HG02970 (cell line): ENCODE data around the gene ATP2A3.

Experiments used
- ATAC-seq: cut with Tn5 transposase; IDR thresholded peaks from one replicate; pipeline ENCODE4 v1.9.1; 2021; ENCODE audit warnings: mild to moderate bottlenecking, moderate library complexity, moderate number of reproducible peaks; ENCODE audit not compliant: unreplicated experiment, low FRiP score

Gene ATP2A3

GRCh38 chr17:3915995-3916696 lies 48.1 kb downstream of the ATP2A3 start, which contains the start of gene P2RX1:
P2RX1 (minus strand) TSS chr17:3916465; CDS start chr17:3916225, 240 bp downstream.
- ATAC-seq: no peak

- ATAC-seq: no peak
Measured at GRCh38 chr17:3915581-3915994, 48.6 kb downstream of the ATP2A3 start.

- ATAC-seq: peak; percentile 40
Measured at GRCh38 chr17:3914312-3914670, 49.9 kb downstream of the ATP2A3 start.

- ATAC-seq: peak; percentile 60
Measured at GRCh38 chr17:3913531-3914311, 50.5 kb downstream of the ATP2A3 start.

GRCh38 chr17:3912827-3913226 lies 51.4 kb downstream of the ATP2A3 start:
- ATAC-seq: no peak

GRCh38 chr17:3911271-3912053 lies 52.8 kb downstream of the ATP2A3 start:
- peak; percentile 67 for ATAC-seq

- no peak for ATAC-seq
Measured at GRCh38 chr17:3910420-3911270, 53.6 kb downstream of the ATP2A3 start.

- no peak for ATAC-seq
Measured at GRCh38 chr17:3909257-3909656, 55.0 kb downstream of the ATP2A3 start.

GRCh38 chr17:3907483-3908216 lies 56.6 kb downstream of the ATP2A3 start:
- no peak for ATAC-seq

- ATAC-seq: no peak
Measured at GRCh38 chr17:3906881-3907280, 57.4 kb downstream of the ATP2A3 start.

GRCh38 chr17:3905017-3905520 lies 59.2 kb downstream of the ATP2A3 start:
- ATAC-seq: no peak

GRCh38 chr17:3904501-3904900 lies 59.7 kb downstream of the ATP2A3 start:
- ATAC-seq: no peak

- ATAC-seq: no peak
Measured at GRCh38 chr17:3903881-3904290, 60.4 kb downstream of the ATP2A3 start.

- ATAC-seq: no peak
Measured at GRCh38 chr17:3903051-3903825, 61.0 kb downstream of the ATP2A3 start.

- ATAC-seq: no peak
Measured at GRCh38 chr17:3900646-3901045, 63.6 kb downstream of the ATP2A3 start.

GRCh38 chr17:3897731-3898130 lies 66.5 kb downstream of the ATP2A3 start:
- no peak for ATAC-seq

GRCh38 chr17:3896968-3897235 lies 67.3 kb downstream of the ATP2A3 start:
- no peak for ATAC-seq

GRCh38 chr17:3896108-3896967 lies 67.9 kb downstream of the ATP2A3 start:
- no peak for ATAC-seq
